Renal cortical epithelial cell (primary cell): ENCODE results near the gene ADCY10. TPM values are rescaled to one million over a fixed set of nuclear protein-coding genes. Genes with fewer than 3 reads are reported as not detected.
"Not testable (repeated sequence)": the region's sequence is repeated elsewhere in the genome, so short reads cannot be mapped to it uniquely, and the experiment has no call there.

Experiments
- DNase-seq: peaks from one replicate; pipeline ENCODE4 v3.0.0-alpha.2; 2011; ENCODE audit warnings: low read depth
- total RNA-seq: library from RNA; depleted of rRNA; stranded (reverse); fragments of >200 nt; gene quantifications from 2 replicates; pipeline ENCODE4 v1.2.3, GENCODE V29; 2014

ADCY10 gene
- total RNA-seq, 1 donor from 2014 or later = 0.25 TPM

DNA sequence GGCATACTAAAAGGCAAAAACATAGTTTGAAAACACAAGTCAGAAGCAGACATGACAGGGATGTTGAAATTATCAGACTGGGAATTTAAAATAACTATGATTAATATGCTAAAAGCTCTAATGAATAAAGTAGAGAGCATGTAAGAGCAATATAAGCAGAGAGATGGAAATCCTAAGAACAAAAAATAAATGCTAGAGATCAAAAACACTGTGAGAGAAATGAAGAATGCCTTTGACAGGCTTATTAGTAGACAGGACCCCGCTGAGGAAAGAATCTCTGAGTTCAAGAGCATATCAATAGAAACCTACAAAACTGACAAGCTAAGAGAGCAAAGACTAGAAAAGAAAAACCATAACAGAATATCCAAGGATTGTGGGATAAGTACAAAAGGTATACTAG, 98.3 kb downstream of the ADCY10 start:
- no peak for DNase-seq

DNA sequence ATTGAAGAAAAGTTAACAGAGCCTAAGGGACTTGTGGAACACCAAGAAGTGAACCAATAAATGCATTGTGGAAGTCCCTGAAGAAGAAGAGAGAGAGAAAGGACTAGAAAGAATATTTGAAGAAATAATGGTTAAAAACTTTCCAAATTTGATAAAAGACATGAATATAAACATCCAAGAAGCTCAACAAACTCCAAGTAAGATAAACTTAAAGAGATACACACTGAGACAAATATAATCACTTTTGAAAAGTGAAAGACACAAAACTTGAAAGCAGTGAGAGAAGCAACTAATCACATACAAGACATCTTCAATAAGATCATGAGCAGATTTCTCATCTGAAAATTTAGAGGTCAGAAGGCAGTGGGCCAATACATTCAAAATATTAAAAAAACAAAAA, 101.0 kb downstream of the ADCY10 start:
- DNase-seq = no peak

DNA sequence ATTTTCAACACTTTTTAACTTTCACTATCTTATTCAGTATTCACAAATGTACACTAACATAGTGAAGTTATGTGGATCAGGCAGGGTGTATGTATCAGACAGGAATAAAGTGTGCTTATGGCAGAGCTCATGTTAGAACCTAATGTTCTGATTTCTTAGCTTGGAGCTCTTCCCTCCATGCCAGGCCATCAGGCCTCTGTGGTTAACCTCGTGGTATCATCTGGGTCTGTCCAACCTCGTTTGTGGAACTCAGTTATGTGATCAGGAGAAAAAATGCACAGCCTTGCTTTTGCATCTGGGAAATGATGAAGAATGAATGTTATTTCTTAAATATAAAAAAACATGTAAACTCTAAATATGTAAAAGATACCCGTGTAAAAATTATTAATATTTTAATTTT, 105.2 kb downstream of the ADCY10 start:
- no peak for DNase-seq

DNA sequence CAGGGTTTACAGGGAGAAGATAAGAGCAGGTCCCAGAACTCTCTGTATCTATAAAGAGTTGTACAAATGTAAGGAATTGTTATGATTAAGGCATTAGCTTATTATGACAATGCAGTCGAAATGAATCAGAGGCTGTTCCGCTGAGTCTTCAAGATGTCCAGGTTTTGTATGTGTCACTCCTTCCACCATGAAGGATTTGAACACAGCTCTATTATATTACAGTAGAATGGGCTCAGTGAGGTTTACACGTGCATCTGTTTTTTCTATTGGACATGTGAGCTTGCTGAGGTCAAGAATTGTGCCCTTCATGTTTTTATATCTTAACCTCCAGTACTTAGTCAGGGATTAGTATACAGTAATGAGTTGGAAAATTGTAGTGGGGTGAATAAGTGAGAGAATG, 105.8 kb downstream of the ADCY10 start:
- no peak for DNase-seq

DNA sequence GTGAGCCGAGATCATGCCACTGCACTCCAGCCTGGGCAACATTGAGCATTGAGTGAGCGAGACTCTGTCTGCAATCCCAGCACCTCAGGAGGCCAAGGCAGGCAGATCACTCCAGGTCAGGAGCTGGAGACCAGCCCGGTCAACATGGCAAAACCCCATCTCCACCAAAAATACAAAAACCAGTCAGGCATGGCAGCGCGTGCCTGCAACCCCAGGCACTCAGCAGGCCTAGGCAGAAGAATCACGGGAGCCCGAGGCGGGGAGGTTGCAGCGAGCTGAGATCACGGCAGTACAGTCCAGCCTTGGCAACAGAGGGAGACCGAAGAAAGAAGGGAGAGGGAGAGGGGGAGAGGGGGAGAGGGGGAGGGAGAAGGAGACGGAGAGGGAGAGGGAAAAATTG, 107.3 kb downstream of the ADCY10 start:
- not testable (repeated sequence) for DNase-seq

DNA sequence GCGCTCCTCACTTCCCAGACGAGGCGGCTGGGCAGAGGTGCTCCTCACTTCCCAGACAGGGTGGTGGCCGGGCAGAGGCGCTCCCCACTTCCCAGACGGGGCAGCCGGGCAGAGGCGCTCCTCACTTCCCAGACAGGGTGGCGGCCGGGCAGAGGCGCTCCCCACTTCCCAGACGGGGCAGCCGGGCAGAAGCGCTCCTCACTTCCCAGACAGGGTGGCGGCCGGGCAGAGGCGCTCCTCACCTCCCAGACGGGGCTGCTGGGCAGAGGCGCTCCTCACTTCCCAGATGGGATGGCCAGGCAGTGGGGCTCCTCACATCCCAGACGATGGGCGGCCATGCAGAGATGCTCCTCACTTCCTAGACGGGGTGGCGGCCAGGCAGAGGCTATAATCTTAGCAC, 107.7 kb downstream of the ADCY10 start:
- not testable (repeated sequence) for DNase-seq

DNA sequence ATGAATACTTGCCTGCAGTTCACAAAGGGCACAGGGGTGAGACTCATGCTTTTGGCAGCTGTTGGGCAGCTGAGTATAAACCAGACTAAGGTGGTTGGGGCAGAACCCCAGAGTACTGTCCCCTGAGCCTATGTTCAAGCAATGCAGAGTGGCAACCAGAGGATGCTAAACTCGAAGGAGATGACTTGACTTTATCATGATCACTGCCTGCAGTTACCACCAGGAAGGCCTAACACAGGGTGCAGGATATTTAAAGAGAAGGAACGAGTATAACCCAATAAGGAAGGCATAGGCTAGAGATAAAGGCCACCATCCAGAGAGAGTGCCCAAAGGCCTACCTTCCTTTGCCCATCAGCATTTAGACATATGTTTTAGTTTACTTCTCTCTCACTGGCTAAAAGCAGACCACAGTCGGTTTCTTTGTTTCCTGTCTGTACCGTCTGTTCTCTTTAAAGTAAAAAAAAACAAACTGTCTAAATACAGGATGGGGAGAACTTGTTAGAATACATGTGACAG, 108.8 kb downstream of the ADCY10 start:
- no peak for DNase-seq

DNA sequence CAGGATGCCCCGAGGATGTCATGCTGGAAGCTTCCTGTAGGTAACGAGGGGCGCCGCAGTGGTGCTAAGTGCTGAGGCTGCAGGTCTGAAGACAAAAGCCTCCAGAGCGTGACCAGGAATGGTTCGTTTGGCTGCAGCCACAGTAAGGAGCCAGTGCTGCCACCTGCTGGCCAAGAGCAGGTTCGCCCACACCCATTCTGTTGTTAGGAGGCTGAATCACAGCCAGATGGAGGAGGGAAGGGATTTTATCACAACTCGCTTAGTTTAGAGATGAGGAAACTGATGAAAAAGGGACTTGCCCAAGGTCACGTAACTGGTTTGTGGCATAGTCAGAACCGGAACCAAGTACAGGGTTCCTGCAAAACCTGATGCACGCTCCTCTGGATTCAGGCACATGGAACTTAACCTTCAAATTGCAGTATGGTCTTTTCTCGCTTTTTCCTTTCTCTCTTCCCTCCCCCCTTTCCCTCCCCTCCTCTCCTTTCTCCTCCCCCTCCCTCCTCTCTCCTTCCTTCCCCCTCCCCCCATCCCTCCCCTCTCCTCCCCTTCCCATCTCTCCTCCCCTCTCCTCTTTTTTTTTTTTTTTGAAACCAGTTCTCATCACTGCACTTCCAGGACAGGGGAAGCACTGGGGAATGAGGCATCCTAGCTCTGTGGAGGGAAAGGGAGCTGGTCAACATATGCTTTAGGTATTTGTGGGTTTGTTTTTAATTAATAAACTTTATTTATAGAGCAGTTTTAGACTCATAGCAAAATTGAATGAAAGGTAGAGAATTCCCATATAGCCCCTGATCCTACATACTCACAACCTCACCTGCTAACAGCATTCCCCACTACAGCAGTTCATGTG, 110.4 kb downstream of the ADCY10 start:
- DNase-seq = peak; percentile 91

DNA sequence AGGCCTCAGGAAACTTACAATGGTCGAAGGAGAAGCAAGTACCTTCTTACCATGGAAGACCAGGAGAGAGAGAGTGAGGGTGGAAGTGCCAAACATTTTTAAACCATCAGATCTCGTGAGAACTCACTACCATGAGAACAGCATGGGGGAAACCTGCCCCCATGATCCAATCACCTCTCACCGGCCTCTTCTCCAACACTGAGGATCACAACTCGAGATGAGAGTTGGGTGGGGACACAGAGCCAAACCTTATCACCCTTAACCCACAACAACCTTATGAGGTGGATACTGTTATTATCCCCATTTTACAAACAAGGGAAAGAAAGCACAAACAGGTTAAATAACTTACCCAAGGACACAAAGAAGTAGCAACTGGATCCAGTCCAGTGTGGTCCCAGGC, 111.7 kb downstream of the ADCY10 start:
- no peak for DNase-seq

DNA sequence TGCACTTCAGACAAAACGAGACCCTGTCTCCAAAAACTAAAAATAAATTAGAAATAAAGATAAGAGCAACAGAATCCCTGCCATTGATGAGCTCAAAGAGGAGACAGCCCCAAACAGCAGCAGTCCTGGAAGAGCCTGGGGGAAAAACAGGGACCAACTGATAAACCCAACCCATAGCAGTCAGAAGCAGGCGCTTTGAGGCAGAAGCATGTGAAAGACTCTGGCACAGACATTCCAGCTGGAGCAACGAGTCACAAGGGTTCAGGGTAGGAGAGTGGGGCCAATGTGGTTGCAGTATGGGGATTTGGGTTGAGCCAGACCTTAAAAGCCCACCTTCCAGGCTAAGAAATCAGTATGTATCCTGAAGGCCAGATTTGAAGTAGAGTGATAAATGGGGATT, 113.7 kb downstream of the ADCY10 start:
- no peak for DNase-seq

DNA sequence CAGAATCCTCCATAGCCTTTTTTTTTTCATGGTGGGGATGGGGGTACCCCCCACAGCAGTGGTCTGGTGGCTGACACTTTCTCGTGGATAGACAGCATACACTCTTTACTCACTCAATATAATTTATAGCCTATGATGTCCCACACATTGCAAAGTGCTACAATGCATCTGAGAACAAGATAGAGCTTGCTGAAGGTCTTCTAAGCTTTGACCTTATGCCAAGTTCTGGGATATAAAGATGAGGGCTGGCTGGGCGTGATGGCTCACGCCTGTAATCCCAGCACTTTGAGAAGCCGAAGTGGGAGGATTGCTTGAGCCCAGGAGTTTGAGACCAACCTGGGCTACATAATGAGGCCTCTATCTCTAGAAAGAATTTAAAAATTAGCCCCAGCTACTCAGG, 114.2 kb downstream of the ADCY10 start:
- no peak for DNase-seq

DNA sequence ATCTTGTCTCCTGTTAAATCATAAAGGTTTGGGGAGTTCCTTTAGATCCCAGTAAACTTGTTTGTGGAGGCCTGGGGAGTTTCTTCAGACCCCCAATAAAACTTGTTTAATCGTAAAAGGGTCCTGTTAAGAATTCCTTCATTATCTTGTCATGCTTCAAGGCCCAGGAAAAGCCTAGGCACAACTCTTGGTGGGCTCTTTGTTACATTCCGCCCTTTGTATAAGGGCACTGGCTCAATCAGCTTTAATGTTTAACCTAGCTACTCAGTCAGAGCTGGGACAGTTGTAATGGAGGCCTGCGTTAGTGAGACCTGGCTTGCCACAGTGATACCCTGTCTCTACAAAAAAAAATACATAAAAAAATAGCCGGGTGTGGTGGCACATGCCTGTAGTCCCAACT, 115.0 kb downstream of the ADCY10 start:
- DNase-seq = peak; percentile 59

DNA sequence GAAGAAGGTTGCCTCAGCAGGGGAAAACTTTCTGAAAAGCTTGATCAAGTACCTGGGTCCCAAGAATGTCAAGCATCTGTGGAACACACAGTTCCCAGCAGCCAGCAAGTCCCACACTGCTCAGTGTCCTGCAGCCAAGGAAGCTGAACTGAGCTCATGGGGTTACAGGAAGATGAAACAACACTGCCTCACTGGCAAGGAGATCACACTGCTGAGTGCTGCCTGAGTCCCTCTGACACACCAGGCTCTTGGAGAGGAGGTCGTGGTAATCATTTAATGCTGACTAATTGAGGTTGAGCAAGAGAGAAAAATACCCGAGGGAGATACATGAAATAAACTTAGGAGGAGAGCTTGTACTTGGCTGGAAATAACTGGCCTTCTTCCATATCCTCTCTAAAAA, 116.9 kb downstream of the ADCY10 start:
- DNase-seq = peak; percentile 100

DNA sequence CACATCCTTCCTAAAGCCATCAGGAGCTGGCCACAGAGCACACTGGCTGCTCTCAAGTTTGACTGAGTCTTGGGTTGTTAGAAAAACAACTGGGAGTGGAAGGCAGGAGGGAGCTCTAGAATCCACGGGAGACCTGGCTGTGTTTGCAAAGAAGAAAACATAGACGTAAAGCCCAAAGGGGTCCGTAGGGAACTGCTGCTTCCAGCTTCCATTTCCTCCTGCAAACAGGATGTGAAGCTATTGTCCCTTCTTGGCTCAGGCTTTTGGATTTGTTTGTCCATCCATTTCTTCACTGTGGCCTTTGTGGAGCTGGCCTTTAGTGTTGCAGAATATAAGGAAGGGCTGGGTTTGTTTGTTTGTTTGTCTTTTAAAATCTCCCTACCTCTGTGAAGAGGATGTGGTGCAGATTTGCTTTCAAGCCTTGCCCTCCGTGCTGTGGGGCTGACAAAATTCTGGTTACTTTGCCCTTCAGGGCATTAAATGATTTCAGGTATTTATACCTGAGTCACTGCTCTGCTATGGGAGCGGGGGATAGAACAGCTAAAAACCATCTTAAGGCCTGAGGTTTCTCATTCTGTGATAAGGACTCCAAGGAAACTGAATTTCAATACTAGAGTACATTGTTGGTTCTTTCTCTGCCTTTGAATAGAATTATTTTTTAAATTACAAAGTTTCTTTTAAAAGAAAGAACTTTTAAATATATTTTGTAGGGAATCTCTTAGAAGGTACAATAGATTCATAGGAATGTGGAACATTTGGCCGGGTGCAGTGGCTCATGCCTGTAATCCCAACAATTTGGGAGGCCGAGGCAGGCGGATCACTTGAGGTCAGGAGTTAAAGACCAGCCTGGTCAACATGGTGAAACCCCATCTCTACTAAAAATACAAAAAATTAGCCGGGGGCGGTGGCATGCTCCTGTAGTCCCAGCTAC, 117.9 kb downstream of the ADCY10 start:
- peak; percentile 69 for DNase-seq

DNA sequence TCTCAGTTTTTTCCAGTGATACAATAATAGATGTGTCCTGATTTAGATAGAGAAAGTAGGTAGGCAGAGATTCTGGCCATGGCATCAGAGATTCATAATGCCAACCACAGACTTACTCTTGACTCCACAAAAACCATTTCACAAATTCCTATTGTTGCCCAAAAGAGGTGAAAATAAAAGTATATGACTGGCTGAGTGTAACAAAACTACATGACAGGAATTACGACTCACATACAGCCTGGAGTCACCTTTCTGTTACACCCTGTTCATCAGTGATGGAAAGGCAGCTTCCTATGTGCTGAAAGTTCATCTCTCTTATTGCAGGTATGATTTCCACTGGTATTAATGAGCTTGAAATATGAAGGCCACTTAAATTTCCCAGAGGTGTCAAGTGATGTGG, 119.9 kb downstream of the ADCY10 start:
- no peak for DNase-seq

DNA sequence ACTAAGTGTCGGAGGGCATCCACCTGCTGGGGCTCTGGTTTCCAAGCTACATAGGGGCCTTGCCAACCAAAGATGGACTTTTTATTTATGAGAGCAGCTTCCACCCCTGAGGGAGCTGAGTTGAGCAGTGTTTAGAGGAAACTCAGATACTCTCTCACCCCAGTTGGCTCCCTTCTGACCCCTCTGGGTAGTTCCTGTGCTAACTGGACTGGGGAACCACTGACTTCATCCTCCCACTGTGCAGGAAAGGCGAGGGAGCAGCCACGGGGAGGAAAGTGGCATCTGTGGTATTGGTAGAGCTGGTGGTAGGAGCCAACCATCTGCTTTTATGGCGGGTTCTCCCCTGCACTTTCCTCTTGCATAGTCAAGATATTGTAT, 121.8 kb downstream of the ADCY10 start:
- DNase-seq = no peak

DNA sequence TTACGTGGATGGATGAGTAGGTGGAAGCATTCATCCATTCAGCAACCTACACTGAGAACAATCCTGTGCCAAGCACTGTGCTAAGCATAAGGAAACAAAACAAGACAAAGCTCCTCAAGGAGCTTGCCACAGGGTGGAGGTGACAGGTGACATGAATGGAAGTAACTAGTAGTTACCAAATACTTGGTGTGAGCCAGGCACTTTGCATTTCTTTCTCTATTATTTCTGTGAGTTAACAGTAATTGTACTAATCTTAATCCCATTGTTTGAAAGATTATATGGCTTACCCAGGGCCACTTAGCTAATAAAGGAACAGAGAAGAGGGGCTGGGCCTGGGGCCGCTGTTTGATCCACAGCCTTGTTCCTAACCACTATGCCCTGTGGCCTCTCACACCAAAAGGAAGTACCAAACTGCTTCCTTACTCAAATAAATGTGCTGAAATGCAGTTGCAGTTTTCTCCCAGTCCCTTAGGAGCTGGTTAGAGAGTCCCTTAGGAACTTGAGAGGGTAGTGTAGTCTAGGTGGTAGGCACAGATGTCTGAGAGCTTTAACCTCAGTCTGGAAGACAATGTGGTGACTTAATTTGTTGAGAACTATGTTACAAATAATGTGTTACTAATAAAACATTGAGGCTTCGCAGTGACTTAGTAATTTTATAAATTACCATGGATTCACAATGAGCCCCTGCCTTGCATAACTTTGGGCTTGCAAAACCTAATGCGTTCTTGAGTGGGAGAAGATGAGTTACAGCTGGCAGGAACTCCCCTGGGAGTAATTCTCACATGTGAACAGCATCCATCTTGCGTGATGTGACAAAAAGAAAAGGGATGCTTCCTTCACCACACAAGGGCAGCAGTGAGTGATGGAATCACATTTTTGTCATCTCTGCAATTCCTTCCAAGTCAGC, 122.4 kb downstream of the ADCY10 start:
- peak; percentile 93 for DNase-seq

DNA sequence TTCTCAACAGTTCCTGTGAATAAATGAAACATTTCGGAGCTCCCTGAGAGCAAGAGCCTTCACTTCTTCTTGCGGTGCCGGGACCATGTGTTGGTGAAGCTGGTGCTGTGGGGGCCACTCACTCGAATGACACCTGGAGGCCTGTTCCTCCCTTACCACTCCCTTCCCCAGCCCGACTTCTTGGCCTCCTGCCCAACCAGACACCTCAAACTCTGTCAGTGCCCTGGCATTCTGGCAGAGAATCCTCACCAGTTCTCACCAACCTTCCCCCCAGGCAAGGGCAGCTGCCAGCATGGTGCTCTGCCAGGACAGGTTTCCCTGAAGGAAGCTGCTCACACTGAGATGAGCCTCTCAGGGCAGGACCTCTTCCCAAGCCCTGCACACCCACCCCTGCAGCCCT, 123.8 kb downstream of the ADCY10 start:
- no peak for DNase-seq

DNA sequence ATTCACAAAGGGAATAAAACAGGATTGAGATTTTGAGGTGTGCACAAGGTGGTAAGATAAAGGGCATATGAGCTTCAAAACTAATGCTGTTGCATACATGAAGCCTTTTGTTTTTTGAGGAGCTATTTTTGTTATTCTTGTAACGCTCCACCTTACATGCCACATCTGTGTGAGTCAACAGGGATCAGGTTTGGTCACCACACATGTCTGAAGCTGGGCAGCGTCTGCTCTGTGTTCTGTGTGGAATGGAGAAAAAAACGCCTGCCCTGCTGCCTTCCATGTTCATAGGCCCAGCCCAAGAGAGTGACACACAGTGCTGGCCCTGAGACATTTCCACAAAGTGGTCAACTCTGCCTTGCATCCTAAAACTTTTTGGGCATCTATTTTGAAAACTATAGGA, 124.4 kb downstream of the ADCY10 start:
- DNase-seq = no peak

DNA sequence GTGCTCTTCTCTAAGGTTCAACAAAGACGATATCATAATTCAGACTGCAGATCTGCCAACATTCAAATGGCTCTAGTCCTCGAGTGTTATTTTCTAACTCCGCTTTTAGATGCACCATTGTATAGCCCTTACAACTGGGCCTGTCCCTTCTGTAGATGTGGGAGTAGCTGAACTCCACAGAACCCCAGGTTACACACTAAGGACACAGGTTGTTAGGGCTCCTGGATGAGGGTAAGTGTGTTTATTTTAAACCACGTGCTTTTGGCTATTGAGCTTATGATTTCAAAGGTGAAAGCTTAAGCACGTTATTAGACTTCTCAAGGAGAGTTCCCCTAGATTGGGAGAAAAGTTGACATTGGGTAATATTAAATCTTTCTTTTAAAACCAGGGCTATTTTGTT, 127.4 kb downstream of the ADCY10 start:
- no peak for DNase-seq

DNA sequence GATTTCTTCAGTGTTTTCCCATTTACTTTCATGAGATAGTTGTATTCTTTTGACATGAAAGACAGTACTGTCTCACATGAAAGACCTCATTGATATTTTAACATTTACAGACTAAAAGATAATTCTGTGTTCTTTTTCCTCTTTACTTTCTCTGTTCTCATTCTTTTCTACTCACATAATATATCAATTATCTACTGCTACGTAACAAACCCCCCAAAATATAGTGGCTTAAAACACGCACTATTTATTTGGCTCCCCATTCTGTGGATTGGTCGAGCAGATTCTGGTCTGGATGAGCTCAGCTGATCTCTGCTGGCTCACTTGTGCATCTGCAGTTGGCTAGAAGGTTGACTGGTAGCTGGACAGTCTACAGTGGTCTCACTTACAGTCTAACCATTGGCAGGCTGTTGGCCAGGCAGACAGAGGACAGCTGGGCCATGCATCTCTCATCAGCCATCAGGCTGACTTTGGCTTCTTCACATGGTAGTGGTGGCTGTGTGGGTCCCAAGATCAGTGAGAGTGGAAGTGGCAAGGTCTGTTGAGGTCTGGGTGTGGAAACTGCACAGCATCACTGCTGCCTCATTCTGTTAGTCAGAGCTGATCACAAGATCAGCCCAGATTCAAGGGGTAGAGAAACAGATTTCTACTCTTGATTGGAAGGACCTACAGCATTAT, 128.9 kb downstream of the ADCY10 start:
- no peak for DNase-seq
